H1 (cell line): ENCODE measurements around the gene TACR2. TPM values are rescaled to one million over a fixed set of nuclear protein-coding genes. Genes with fewer than 3 reads are reported as not detected.

ENCODE experiments used
- CTCF ChIA-PET: fragments of 300-600 bp; sonication (Branson Sonifier 250); formaldehyde crosslinking; loops from one replicate; lab custom pipeline; 2021; ENCODE audit not compliant: partially characterized antibody; lab: Charles Lee
- POLR2A ChIA-PET: fragments of 300-600 bp; sonication (Branson Sonifier 250); formaldehyde crosslinking; loops from one replicate; lab custom pipeline; 2021; ENCODE audit warnings: inconsistent platforms; ENCODE audit not compliant: partially characterized antibody; lab: Charles Lee
- DNase-seq, 2 experiments: peaks; one replicate each; pipeline versions ENCODE4 v3.0.0 to v3.0.0-alpha.2; 2010 to 2022; ENCODE audit warnings: low spot score in 2 of 2, low read depth in 1 of 2, mixed read lengths in 1 of 2
- FAIRE-seq: peaks from 2 replicates; lab custom pipeline; 2011; peaks lifted over from hg19 to GRCh38; lab: Jason Lieb, UNC
- H2AFZ ChIP-seq: 2 replicates; pipeline ENCODE4 v1.8.1; 2012; ENCODE audit warnings: low read length, inconsistent platforms
- H2AK5ac ChIP-seq: 2 replicates; pipeline ENCODE4 v1.6.1; 2013; ENCODE audit warnings: low read depth, low read length
- H2BK120ac ChIP-seq: replicated peaks from 2 replicates; pipeline ENCODE3; 2013; ENCODE audit warnings: low read depth, low read length, inconsistent platforms
- H2BK12ac ChIP-seq: 2 replicates; pipeline ENCODE4 v1.6.1; 2013; ENCODE audit warnings: low read depth, low read length
- H2BK15ac ChIP-seq: 2 replicates; pipeline ENCODE4 v1.6.1; 2013; ENCODE audit warnings: low read length
- H2BK20ac ChIP-seq: 2 replicates; pipeline ENCODE4 v1.6.1; 2013; ENCODE audit warnings: low read length
- H2BK5ac ChIP-seq: 2 replicates; pipeline ENCODE4 v1.6.1; 2013; ENCODE audit warnings: low read depth, low read length
- H3K14ac ChIP-seq: 2 replicates; pipeline ENCODE4 v1.6.1; 2013; ENCODE audit warnings: inconsistent platforms; ENCODE audit not compliant: insufficient read length
- H3K18ac ChIP-seq: 2 replicates; pipeline ENCODE4 v1.6.1; 2013; ENCODE audit warnings: low read length; ENCODE audit errors: extremely low read depth
- H3K23ac ChIP-seq: 2 replicates; pipeline ENCODE4 v1.6.1; 2013; ENCODE audit warnings: inconsistent platforms; ENCODE audit not compliant: insufficient read length
- H3K23me2 ChIP-seq: 2 replicates; pipeline ENCODE4 v1.6.1; 2013; ENCODE audit warnings: low read depth, low read length
- H3K27ac ChIP-seq: 2 replicates; pipeline ENCODE4 v1.6.1; 2011; ENCODE audit warnings: low read depth, low read length, inconsistent platforms
- H3K27me3 ChIP-seq, 4 experiments: replicated peaks in 1 of 4; 1 replicate in 1 of 4; 2 replicates in 3 of 4; pipeline versions ENCODE4 v1.6.1 to v1.8.1; 2011 to 2013; ENCODE audit warnings: low read length in 3 of 4, mild to moderate bottlenecking in 3 of 4, inconsistent platforms in 2 of 4, mixed read lengths in 2 of 4, moderate library complexity in 1 of 4; ENCODE audit not compliant: control insufficient read depth in 3 of 4, insufficient read depth in 3 of 4; ENCODE audit errors: extremely low read depth in 1 of 4
- H3K36me3 ChIP-seq, 4 experiments: 2 replicates each; pipeline versions ENCODE4 v1.6.1 to v1.8.1; 2011 to 2013; ENCODE audit warnings: mild to moderate bottlenecking in 4 of 4, low read length in 3 of 4, moderate library complexity in 2 of 4, control low read depth in 1 of 4, inconsistent platforms in 1 of 4; ENCODE audit not compliant: insufficient read depth in 4 of 4, control insufficient read depth in 2 of 4
- H3K4ac ChIP-seq: replicated peaks from 2 replicates; pipeline ENCODE3; 2013; ENCODE audit warnings: low read length, low read depth, mixed read lengths, inconsistent platforms; ENCODE audit not compliant: insufficient read length
- H3K4me1 ChIP-seq, 4 experiments: replicated peaks in 1 of 4; 1 replicate in 1 of 4; 2 replicates in 3 of 4; pipeline versions ENCODE4 v1.6.1 to v1.8.1; 2011 to 2013; ENCODE audit warnings: low read length in 3 of 4, inconsistent platforms in 2 of 4, mixed read lengths in 1 of 4; ENCODE audit not compliant: insufficient read depth in 4 of 4, control insufficient read depth in 3 of 4
- H3K4me2 ChIP-seq, 2 experiments: 2 replicates each; pipeline versions ENCODE4 v1.6.1 to v1.8.1; 2011 to 2013; ENCODE audit warnings: low read depth in 2 of 2, low read length in 2 of 2, control low read depth in 1 of 2, inconsistent platforms in 1 of 2, mild to moderate bottlenecking in 1 of 2; ENCODE audit not compliant: insufficient read depth in 1 of 2
- H3K4me3 ChIP-seq, 4 experiments: fragments of 200-600, 300-600 bp in 1 of 4; sonication (generic), shearing (Covaris generic), sonication (Bioruptor Twin) in 1 of 4; 2 replicates each; pipeline versions ENCODE4 v1.5.1 to v1.8.1; 2011 to 2016; ENCODE audit warnings: low read length in 4 of 4, low read depth in 3 of 4, control low read depth in 2 of 4, inconsistent platforms in 2 of 4, mild to moderate bottlenecking in 2 of 4, mixed read lengths in 1 of 4, moderate library complexity in 1 of 4; ENCODE audit not compliant: insufficient read depth in 2 of 4; ENCODE audit errors: extremely low read depth in 1 of 4
- H3K56ac ChIP-seq: replicated peaks from 2 replicates; pipeline ENCODE3; 2013; ENCODE audit warnings: low read depth, mild to moderate bottlenecking, mixed read lengths, low read length, inconsistent platforms; ENCODE audit not compliant: insufficient read length
- H3K79me1 ChIP-seq: 2 replicates; pipeline ENCODE4 v1.6.1; 2013; ENCODE audit warnings: low read depth, low read length, control low read depth
- H3K79me2 ChIP-seq, 2 experiments: 2 replicates each; pipeline versions ENCODE4 v1.6.1 to v1.8.1; 2012 to 2013; ENCODE audit warnings: low read length in 2 of 2, mild to moderate bottlenecking in 2 of 2, inconsistent platforms in 1 of 2; ENCODE audit not compliant: insufficient read depth in 2 of 2, control insufficient read depth in 1 of 2
- H3K9ac ChIP-seq, 4 experiments: replicated peaks in 1 of 4; 1 replicate in 1 of 4; 2 replicates in 3 of 4; pipeline versions ENCODE4 v1.6.1 to v1.8.1; 2011 to 2013; ENCODE audit warnings: low read depth in 3 of 4, low read length in 3 of 4, control low read depth in 2 of 4, mild to moderate bottlenecking in 2 of 4, moderate library complexity in 2 of 4, inconsistent platforms in 1 of 4; ENCODE audit errors: extremely low read depth in 1 of 4
- H3K9me3 ChIP-seq, 2 experiments: 2 replicates each; pipeline versions ENCODE4 v1.6.1 to v1.8.1; 2012 to 2013; ENCODE audit warnings: mild to moderate bottlenecking in 2 of 2, moderate library complexity in 2 of 2, control low read depth in 1 of 2, inconsistent platforms in 1 of 2, low read depth in 1 of 2, low read length in 1 of 2, mixed read lengths in 1 of 2; ENCODE audit not compliant: insufficient read depth in 2 of 2
- H4K20me1 ChIP-seq, 2 experiments: replicated peaks in 1 of 2; 2 replicates each; pipeline versions ENCODE3 to v1.8.1; 2011 to 2013; ENCODE audit warnings: inconsistent platforms in 2 of 2, low read length in 2 of 2, mild to moderate bottlenecking in 1 of 2; ENCODE audit not compliant: insufficient read depth in 2 of 2, control insufficient read depth in 1 of 2
- H4K5ac ChIP-seq: 2 replicates; pipeline ENCODE4 v1.6.1; 2013; ENCODE audit warnings: low read length, low read depth, mixed read lengths, inconsistent platforms; ENCODE audit not compliant: insufficient read length
- H4K8ac ChIP-seq: 2 replicates; pipeline ENCODE4 v1.8.0; 2013; ENCODE audit warnings: mild to moderate bottlenecking, moderate library complexity, low read length, inconsistent platforms; ENCODE audit not compliant: insufficient read depth; ENCODE audit errors: extremely low read depth
- H4K91ac ChIP-seq: replicated peaks from 2 replicates; pipeline ENCODE3; 2013; ENCODE audit warnings: low read length, mixed read lengths, inconsistent platforms; ENCODE audit not compliant: insufficient read length
- ASH2L ChIP-seq: fragments of 200-600, 300-600 bp; sonication (generic); IDR thresholded peaks from one replicate; pipeline ENCODE4 v1.7.1; 2017; ENCODE audit warnings: low read length
- ATF2 ChIP-seq: IDR thresholded peaks from 2 replicates; pipeline ENCODE4 v1.6.1; 2012; ENCODE audit warnings: low read length, inconsistent platforms
- BACH1 ChIP-seq: IDR thresholded peaks from 2 replicates; pipeline ENCODE4 v1.6.1; 2012; ENCODE audit warnings: low read length, improper control_type of control experiment
- CHD2 ChIP-seq: IDR thresholded peaks from 2 replicates; pipeline ENCODE4 v1.6.1; 2012; ENCODE audit warnings: low read length, improper control_type of control experiment
- E2F6 ChIP-seq: IDR thresholded peaks from 2 replicates; pipeline ENCODE4 v1.6.1; 2012; ENCODE audit warnings: inconsistent platforms
- MAX ChIP-seq: IDR thresholded peaks from 2 replicates; pipeline ENCODE4 v1.6.1; 2012; ENCODE audit warnings: inconsistent platforms
- POLR2A ChIP-seq, 2 experiments: IDR thresholded peaks; 1 replicate in 1 of 2; 2 replicates in 1 of 2; pipeline ENCODE4 v1.6.1; 2011; ENCODE audit warnings: low read depth in 2 of 2, low read length in 2 of 2, mild to moderate bottlenecking in 2 of 2; ENCODE audit errors: control extremely low read depth in 1 of 2
- TBP ChIP-seq: IDR thresholded peaks from 2 replicates; pipeline ENCODE4 v1.6.1; 2011; ENCODE audit warnings: low read depth, low read length, improper control_type of control experiment
- WGBS, 2 experiments: shearing (Covaris generic) in 1 of 2; methylation state at CpG; one replicate each; pipeline versions ENCODE4 v1.1.6 to v1.1.7; 2013 to 2015; ENCODE audit warnings: low lambda C conversion rate in 2 of 2, mixed read lengths in 2 of 2, inconsistent platforms in 1 of 2, low coverage in 1 of 2, missing lambda C conversion rate in 1 of 2; ENCODE audit not compliant: insufficient replicate concordance in 2 of 2, insufficient coverage in 1 of 2, insufficient read length in 1 of 2; ENCODE audit errors: extremely low coverage in 1 of 2, missing lambda C conversion rate in 1 of 2; 5-methylcytosine and 5-hydroxymethylcytosine counted together
- polyA plus RNA-seq, 7 experiments: library from polyadenylated mRNA; depleted of rRNA in 3 of 7; stranded (reverse) in 5 of 7; unstranded in 2 of 7; fragments of >200 nt in 5 of 7; fragments of 200-250 nt in 2 of 7; gene quantifications; 1 replicate in 5 of 7; 2 replicates in 1 of 7; 4 replicates in 1 of 7; pipeline versions ENCODE4 v1.2.1 to v1.2.3, GENCODE V29; 2011 to 2013; ENCODE audit warnings: missing spikeins in 2 of 7, mixed read lengths in 2 of 7
- total RNA-seq: library from RNA; stranded (reverse); fragmentation: NEBNext Ultra II Directional; extraction: Animal tissue kit (Norgen Biotek cat#: 25700); gene quantifications from 2 replicates; pipeline ENCODE4 v1.2.1, GENCODE V29; 2021

TACR2 gene
- total and polyA plus RNA-seq, 2 of the 8 experiments (the other 6 are each of a cell fraction or from before 2014, with no cell fraction given), result 0.06 TPM; not detected in 1

- H2BK5ac ChIP-seq, result peak overlapping the region; percentile 30; the same call in 1 of the 2 replicates
- H3K23ac ChIP-seq, result no peak overlapping the region
- H2AFZ ChIP-seq, result no peak overlapping the region
- H2BK20ac ChIP-seq, result no peak overlapping the region
- no peak overlapping the region for H3K18ac ChIP-seq
- no peak overlapping the region for H3K56ac ChIP-seq
- H4K8ac ChIP-seq, result 0 out of 2 replicates have a peak overlapping the region, but pooled peaks have one; percentile 63
- H2AK5ac ChIP-seq, result 0 out of 2 replicates have a peak overlapping the region, but pooled peaks have one; percentile 54
- DNase-seq (peak; percentile 39 to 77), FAIRE-seq (peak; percentile 94)
- no peaks in the 10 kb centered on the region; a peak in 1 of 4 replicates for H3K79me2 ChIP-seq
- H3K79me1 ChIP-seq, result peaks cover 3% of the 10 kb centered on the region
- H4K20me1 ChIP-seq, result no peaks in the 10 kb centered on the region
- H3K14ac ChIP-seq, result no peak overlapping the region
- peaks cover 0 to 20% (median 12%) of the 10 kb centered on the region in 4 experiments; a peak in 6 of 7 replicates for H3K4me1 ChIP-seq
- H2BK15ac ChIP-seq, result no peak overlapping the region
- H3K27ac ChIP-seq, result peak overlapping the region; percentile 51; the same call in 1 of the 2 replicates
- peak overlapping the region in 1 of 4 experiments; percentile 44; a peak in 2 of 7 replicates for H3K9ac ChIP-seq
- no peak overlapping the region for H3K4ac ChIP-seq
- H4K5ac ChIP-seq, result no peak overlapping the region
- no peak overlapping the region for H4K91ac ChIP-seq
- H3K23me2 ChIP-seq, result no peaks in the 10 kb centered on the region
- POLR2A ChIA-PET, result interaction anchor here (1.1 to 1.2 kb wide), 3 partner anchors 9 to 32 kb away, joined by 3 read pairs; no protein-coding TSS in a partner anchor
- no peak overlapping the region for H2BK12ac ChIP-seq
- no peaks in the 10 kb centered on the region for H3K27me3 ChIP-seq
- 0 out of 8 replicates have a peak overlapping the region, but pooled peaks of 1 of the 4 experiments have one; percentile 11 for H3K4me3 ChIP-seq
- H3K9me3 ChIP-seq, result no peaks in the 10 kb centered on the region
- peaks cover 16 to 45% (median 31%) of the 10 kb centered on the region in 4 experiments for H3K36me3 ChIP-seq
- peak overlapping the region; percentile 45 to 57 for H3K4me2 ChIP-seq
- WGBS, 2 experiments, result 56% methylated on average over 19 of the region's 19 CpGs; no CpG with 5 or more reads in 1 of the 2 experiments
- H2BK120ac ChIP-seq, result no peak overlapping the region
- CTCF ChIA-PET, result interaction anchor here (0.6 to 5.0 kb wide), 18 partner anchors 8 to 144 kb away, joined by 3 to 42 read pairs (median 4); no protein-coding TSS in a partner anchor
- TF ChIP-seq TBP (0 out of 2 replicates have a peak, but pooled peaks have one; percentile 21), ATF2 (no peak), BACH1 (0 out of 2 replicates have a peak, but pooled peaks have one; percentile 14), ASH2L (peak; percentile 53), CHD2 (peak; percentile 53; the same call in 1 of the 2 replicates), E2F6 (0 out of 2 replicates have a peak, but pooled peaks have one; percentile 41), POLR2A (IDR thresholded peaks at IDR 0.05; ENCODE audit: control extremely low read depth in 1 of 2, low read depth in 2 of 2, low read length in 2 of 2) (peak in 1 of 2 experiments; percentile 28; a peak in 1 of 3 replicates), MAX (peak; percentile 83)
Observed at GRCh38 chr10:69375307-69376151, 41.2 kb downstream of the TACR2 start.
